Trophoblast cell (in vitro differentiated cells and primary cell): ENCODE results near the gene SLC17A8.
"Not testable (repeated sequence)": the region's sequence is repeated elsewhere in the genome, so short reads cannot be mapped to it uniquely, and the experiment has no call there.

Experiments used
- DNase-seq, 2 donors: peaks; one replicate each; pipeline ENCODE4 v3.0.0-alpha.2; 2016
- H2AFZ ChIP-seq: 2 replicates; pipeline ENCODE4 v1.6.1; 2013; ENCODE audit warnings: low read length, moderate library complexity, mild to moderate bottlenecking; ENCODE audit not compliant: insufficient read depth, poor library complexity
- H2AK5ac ChIP-seq: 2 replicates; pipeline ENCODE4 v1.6.1; 2013; ENCODE audit warnings: mild to moderate bottlenecking, low read length
- H2BK120ac ChIP-seq: 2 replicates; pipeline ENCODE4 v1.6.1; 2013; ENCODE audit warnings: low read length, mild to moderate bottlenecking, moderate library complexity; ENCODE audit not compliant: insufficient read depth, poor library complexity
- H2BK12ac ChIP-seq: 2 replicates; pipeline ENCODE4 v1.6.1; 2013; ENCODE audit warnings: mild to moderate bottlenecking, low read length, moderate library complexity
- H2BK5ac ChIP-seq: 2 replicates; pipeline ENCODE4 v1.6.1; 2013; ENCODE audit warnings: low read length, low read depth, moderate library complexity, mild to moderate bottlenecking; ENCODE audit not compliant: poor library complexity
- H3K14ac ChIP-seq: 2 replicates; pipeline ENCODE4 v1.6.1; 2013; ENCODE audit warnings: mild to moderate bottlenecking, low read length
- H3K18ac ChIP-seq: 2 replicates; pipeline ENCODE4 v1.6.1; 2013; ENCODE audit warnings: mild to moderate bottlenecking, low read length
- H3K23ac ChIP-seq: 2 replicates; pipeline ENCODE4 v1.6.1; 2013; ENCODE audit warnings: low read length
- H3K27ac ChIP-seq: 2 replicates; pipeline ENCODE4 v1.5.1; 2013; ENCODE audit warnings: low read depth, mild to moderate bottlenecking, inconsistent platforms, low read length, moderate library complexity
- H3K27me3 ChIP-seq: 2 replicates; pipeline ENCODE4 v1.6.1; 2013; ENCODE audit warnings: inconsistent platforms, mild to moderate bottlenecking, low read length, moderate library complexity; ENCODE audit not compliant: insufficient read depth
- H3K36me3 ChIP-seq, 2 experiments: 1 replicate in 1 of 2; 2 replicates in 1 of 2; pipeline ENCODE4 v1.6.1; 2013; ENCODE audit warnings: low read length in 2 of 2, mild to moderate bottlenecking in 2 of 2, moderate library complexity in 1 of 2; ENCODE audit not compliant: insufficient read depth in 2 of 2, control insufficient read depth in 1 of 2
- H3K4ac ChIP-seq: 2 replicates; pipeline ENCODE4 v1.6.1; 2013; ENCODE audit warnings: low read depth, mild to moderate bottlenecking, low read length, moderate library complexity
- H3K4me1 ChIP-seq, 2 experiments: 1 replicate in 1 of 2; 2 replicates in 1 of 2; pipeline ENCODE4 v1.6.1; 2013; ENCODE audit warnings: low read length in 2 of 2, mild to moderate bottlenecking in 2 of 2, moderate library complexity in 1 of 2; ENCODE audit not compliant: insufficient read depth in 2 of 2, control insufficient read depth in 1 of 2
- H3K4me2 ChIP-seq: 2 replicates; pipeline ENCODE4 v1.6.1; 2013; ENCODE audit warnings: inconsistent platforms, mild to moderate bottlenecking, low read length, moderate library complexity
- H3K4me3 ChIP-seq: 2 replicates; pipeline ENCODE4 v1.5.1; 2013; ENCODE audit warnings: mild to moderate bottlenecking, low read depth, low read length, inconsistent platforms
- H3K79me1 ChIP-seq: one replicate; pipeline ENCODE4 v1.6.1; 2013; ENCODE audit warnings: low read length
- H3K79me2 ChIP-seq: 2 replicates; pipeline ENCODE4 v1.6.1; 2013; ENCODE audit warnings: low read length, mild to moderate bottlenecking; ENCODE audit not compliant: control insufficient read depth, insufficient read depth, poor library complexity
- H3K9ac ChIP-seq: 2 replicates; pipeline ENCODE4 v1.6.1; 2013; ENCODE audit warnings: mild to moderate bottlenecking, low read length
- H3K9me3 ChIP-seq: 2 replicates; pipeline ENCODE4 v1.6.1; 2013; ENCODE audit warnings: low read depth, mild to moderate bottlenecking, control low read depth, inconsistent platforms, low read length; ENCODE audit not compliant: insufficient read depth
- H4K12ac ChIP-seq: 2 replicates; pipeline ENCODE4 v1.6.1; 2013; ENCODE audit warnings: low read depth, mild to moderate bottlenecking, low read length, moderate library complexity
- H4K8ac ChIP-seq: 2 replicates; pipeline ENCODE4 v1.6.1; 2013; ENCODE audit warnings: low read depth, mild to moderate bottlenecking, low read length, moderate library complexity
- H4K91ac ChIP-seq: one replicate; pipeline ENCODE4 v1.6.1; 2013; ENCODE audit warnings: low read depth, mild to moderate bottlenecking, low read length, moderate library complexity
- WGBS: extraction: QIAGEN DNeasy Blood & Tissue Kit; methylation state at CpG from one replicate; pipeline ENCODE4 v1.1.7; 2013; ENCODE audit warnings: missing lambda C conversion rate; ENCODE audit not compliant: insufficient read length, insufficient coverage; ENCODE audit errors: extremely low coverage; 5-methylcytosine and 5-hydroxymethylcytosine counted together

SLC17A8 gene

DNA sequence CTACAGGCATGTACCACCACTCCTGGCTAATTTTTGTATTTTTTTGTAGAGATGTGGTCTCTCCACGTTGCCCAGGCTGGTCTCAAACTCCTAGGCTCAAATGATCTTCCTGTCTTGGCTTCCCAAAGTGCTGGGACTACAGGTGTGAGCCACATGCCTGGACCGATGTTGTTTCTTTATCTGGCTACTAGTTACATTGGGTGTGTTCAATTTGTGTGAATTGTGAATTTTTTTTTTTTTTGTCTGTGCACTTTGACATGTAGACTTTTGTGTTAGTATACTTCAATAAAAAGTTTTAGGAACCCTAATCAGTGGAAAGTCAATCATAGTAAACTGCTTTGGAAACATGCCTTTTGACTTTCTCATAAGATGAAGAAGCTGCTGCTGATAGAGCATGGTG is 24.0 kb upstream of the SLC17A8 start:
- WGBS: no CpG with 5 or more reads among the region's 2 CpGs
- Histone ChIP-seq H4K8ac (no peak overlapping the region), H2AFZ (no peak overlapping the region)

DNA sequence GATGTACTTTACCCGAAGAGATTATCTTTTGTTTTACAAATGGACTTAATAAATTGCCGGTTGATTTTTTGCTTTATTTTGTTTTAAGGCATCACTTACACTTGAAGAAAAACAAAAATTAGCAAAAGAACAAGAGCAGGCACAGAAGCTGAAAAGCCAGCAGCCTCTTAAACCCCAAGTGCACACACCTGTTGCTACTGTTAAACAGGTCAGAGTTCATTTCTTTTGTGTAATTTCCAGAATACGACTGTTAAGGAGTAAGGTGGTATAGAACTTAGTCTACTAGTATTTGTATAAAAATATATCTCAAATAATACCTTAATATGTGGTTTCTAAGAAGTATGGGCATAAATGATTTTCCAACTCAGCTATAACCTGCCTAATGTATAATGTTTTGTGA is 19.6 kb upstream of the SLC17A8 start:
- no peaks in the 10 kb centered on the region for H3K9me3 ChIP-seq
- no peak for DNase-seq
- H4K91ac ChIP-seq: no peak overlapping the region
- no peak overlapping the region for H3K18ac ChIP-seq
- no peak overlapping the region for H2BK12ac ChIP-seq
- no peaks in the 10 kb centered on the region for H3K27me3 ChIP-seq
- no peak overlapping the region for H2AK5ac ChIP-seq
- H3K14ac ChIP-seq: no peak overlapping the region
- no peak overlapping the region for H3K4me2 ChIP-seq
- no peak overlapping the region for H3K9ac ChIP-seq
- no peaks in the 10 kb centered on the region for H3K79me1 ChIP-seq
- H2AFZ ChIP-seq: no peak overlapping the region
- peaks cover 0 to 11% of the 10 kb centered on the region in 2 experiments for H3K36me3 ChIP-seq
- H3K23ac ChIP-seq: no peak overlapping the region
- no CpG with 5 or more reads among the region's 3 CpGs for WGBS
- no peak overlapping the region for H2BK5ac ChIP-seq
- no peak overlapping the region for H3K4me3 ChIP-seq
- H4K12ac ChIP-seq: no peak overlapping the region
- H3K4me1 ChIP-seq: no peaks in the 10 kb centered on the region
- H3K27ac ChIP-seq: no peak overlapping the region
- H3K79me2 ChIP-seq: no peaks in the 10 kb centered on the region
- no peak overlapping the region for H4K8ac ChIP-seq
- no peak overlapping the region for H2BK120ac ChIP-seq
- H3K4ac ChIP-seq: no peak overlapping the region

More for the DNA sequence above, 24.0 kb upstream of the SLC17A8 start:
- H3K4ac ChIP-seq: no peak overlapping the region
- no peaks in the 10 kb centered on the region for H3K79me2 ChIP-seq
- no peak overlapping the region for H3K9ac ChIP-seq
- no peak overlapping the region for H4K91ac ChIP-seq
- H3K36me3 ChIP-seq: peaks cover 10 to 24% of the 10 kb centered on the region in 2 experiments
- H3K4me1 ChIP-seq: no peaks in the 10 kb centered on the region
- no peak overlapping the region for H3K4me3 ChIP-seq
- no peaks in the 10 kb centered on the region for H3K79me1 ChIP-seq
- no peaks in the 10 kb centered on the region for H3K27me3 ChIP-seq
- no peaks in the 10 kb centered on the region for H3K9me3 ChIP-seq
- H2BK12ac ChIP-seq: no peak overlapping the region
- H3K23ac ChIP-seq: no peak overlapping the region
- H2BK120ac ChIP-seq: no peak overlapping the region
- no peak overlapping the region for H2BK5ac ChIP-seq
- H3K27ac ChIP-seq: no peak overlapping the region
- no peak for DNase-seq
- no peak overlapping the region for H3K14ac ChIP-seq
- H2AK5ac ChIP-seq: no peak overlapping the region
- no peak overlapping the region for H3K4me2 ChIP-seq
- no peak overlapping the region for H4K12ac ChIP-seq
- no peak overlapping the region for H3K18ac ChIP-seq

DNA sequence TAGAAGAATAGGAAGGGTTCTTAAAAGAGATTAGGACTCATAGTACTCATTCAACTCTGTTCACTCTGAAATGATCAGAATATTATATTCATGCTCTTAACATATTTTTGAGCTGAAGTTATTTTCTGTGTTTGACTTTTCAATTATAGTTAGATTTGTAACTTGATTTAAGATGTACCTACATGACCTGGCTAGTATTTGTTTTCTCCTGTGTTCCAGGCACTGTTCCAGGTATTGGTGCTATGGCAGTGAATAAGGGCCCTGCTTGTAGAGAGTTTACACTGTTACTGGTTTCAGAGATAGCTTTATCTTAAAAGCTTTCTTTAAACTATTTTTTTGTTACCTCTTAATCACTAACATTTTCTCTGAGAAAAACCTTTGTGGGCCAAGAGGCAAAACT is 19.1 kb upstream of the SLC17A8 start:
- H3K23ac ChIP-seq: no peak overlapping the region
- no peak overlapping the region for H3K9ac ChIP-seq
- no peak overlapping the region for H4K8ac ChIP-seq
- no peak for DNase-seq
- H2BK12ac ChIP-seq: no peak overlapping the region
- H4K12ac ChIP-seq: no peak overlapping the region
- no peak overlapping the region for H4K91ac ChIP-seq
- no peaks in the 10 kb centered on the region for H3K79me2 ChIP-seq
- no peaks in the 10 kb centered on the region for H3K27me3 ChIP-seq
- no peak overlapping the region for H3K18ac ChIP-seq
- no peak overlapping the region for H3K4me2 ChIP-seq
- H2AK5ac ChIP-seq: no peak overlapping the region
- H3K4me1 ChIP-seq: no peaks in the 10 kb centered on the region
- H3K4ac ChIP-seq: no peak overlapping the region
- no peak overlapping the region for H3K27ac ChIP-seq
- no peak overlapping the region for H2AFZ ChIP-seq
- peaks cover 0 to 10% of the 10 kb centered on the region in 2 experiments for H3K36me3 ChIP-seq
- no peak overlapping the region for H2BK5ac ChIP-seq
- H2BK120ac ChIP-seq: no peak overlapping the region
- no peak overlapping the region for H3K4me3 ChIP-seq
- no peaks in the 10 kb centered on the region for H3K9me3 ChIP-seq
- no peaks in the 10 kb centered on the region for H3K79me1 ChIP-seq
- no peak overlapping the region for H3K14ac ChIP-seq

DNA sequence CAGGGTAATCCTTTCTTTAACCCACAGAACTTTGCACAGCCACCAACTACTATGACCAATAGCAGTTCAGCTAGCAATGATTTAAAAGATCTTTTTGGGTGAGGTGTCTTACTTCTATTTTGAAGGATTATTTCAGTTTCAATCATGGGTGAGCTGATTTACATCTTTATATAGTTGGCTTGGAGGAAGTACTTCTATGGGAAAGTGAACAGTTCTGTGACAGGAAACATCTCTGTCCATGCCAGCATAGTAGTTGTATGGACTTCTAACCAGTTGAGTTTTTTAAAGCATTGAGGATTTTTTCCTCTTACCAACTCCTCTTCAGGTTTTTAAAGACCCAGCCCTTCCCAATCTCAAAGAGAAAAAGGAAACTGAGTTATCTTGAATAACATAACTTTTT is 17.8 kb upstream of the SLC17A8 start:
- Histone ChIP-seq H2BK12ac (no peak overlapping the region), H3K4me1 (no peaks in the 10 kb centered on the region), H2AFZ (no peak overlapping the region), H2AK5ac (no peak overlapping the region), H3K4ac (no peak overlapping the region), H3K23ac (no peak overlapping the region), H3K4me3 (no peak overlapping the region), H4K8ac (no peak overlapping the region), H3K79me1 (no peaks in the 10 kb centered on the region), H3K36me3 (peaks cover 0 to 9% of the 10 kb centered on the region in 2 experiments), H3K27me3 (no peaks in the 10 kb centered on the region), H2BK120ac (no peak overlapping the region), H2BK5ac (no peak overlapping the region), H4K91ac (no peak overlapping the region), H3K9me3 (no peaks in the 10 kb centered on the region), H3K18ac (no peak overlapping the region), H3K27ac (no peak overlapping the region), H3K79me2 (no peaks in the 10 kb centered on the region), H4K12ac (no peak overlapping the region), H3K14ac (no peak overlapping the region), H3K9ac (no peak overlapping the region), H3K4me2 (no peak overlapping the region)
- no peak for DNase-seq

DNA sequence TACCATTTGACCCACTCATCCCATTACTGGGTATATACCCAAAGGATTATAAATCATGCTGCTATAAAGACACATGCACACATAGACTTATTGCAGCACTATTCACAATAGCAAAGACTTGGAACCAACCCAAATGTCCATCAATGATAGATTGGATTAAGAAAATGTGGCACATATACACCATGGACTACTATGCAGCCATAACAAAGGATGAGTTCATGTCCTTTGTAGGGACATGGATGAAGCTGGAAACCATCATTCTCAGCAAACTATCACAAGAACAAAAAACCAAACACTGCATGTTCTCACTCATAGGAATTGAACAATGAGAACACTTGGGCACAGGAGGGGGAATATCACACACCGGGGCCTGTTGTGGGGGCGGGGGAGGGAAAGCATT is 14.0 kb upstream of the SLC17A8 start:
- not testable (repeated sequence) for H3K27me3 ChIP-seq, H3K4me1 ChIP-seq, H3K36me3 ChIP-seq, H3K4me3 ChIP-seq, H3K79me1 ChIP-seq, H3K4me2 ChIP-seq, DNase-seq, H3K18ac ChIP-seq, H3K14ac ChIP-seq, H4K12ac ChIP-seq, H4K8ac ChIP-seq, H2BK5ac ChIP-seq, H3K9me3 ChIP-seq, H3K79me2 ChIP-seq, H4K91ac ChIP-seq, H2AK5ac ChIP-seq, H3K23ac ChIP-seq, H3K27ac ChIP-seq, H2AFZ ChIP-seq, H3K9ac ChIP-seq, H3K4ac ChIP-seq, H2BK120ac ChIP-seq, H2BK12ac ChIP-seq
- WGBS: no CpG with 5 or more reads among the region's 2 CpGs
